ENCODE measurements around the gene CLN5.

CLN5 gene

DNA sequence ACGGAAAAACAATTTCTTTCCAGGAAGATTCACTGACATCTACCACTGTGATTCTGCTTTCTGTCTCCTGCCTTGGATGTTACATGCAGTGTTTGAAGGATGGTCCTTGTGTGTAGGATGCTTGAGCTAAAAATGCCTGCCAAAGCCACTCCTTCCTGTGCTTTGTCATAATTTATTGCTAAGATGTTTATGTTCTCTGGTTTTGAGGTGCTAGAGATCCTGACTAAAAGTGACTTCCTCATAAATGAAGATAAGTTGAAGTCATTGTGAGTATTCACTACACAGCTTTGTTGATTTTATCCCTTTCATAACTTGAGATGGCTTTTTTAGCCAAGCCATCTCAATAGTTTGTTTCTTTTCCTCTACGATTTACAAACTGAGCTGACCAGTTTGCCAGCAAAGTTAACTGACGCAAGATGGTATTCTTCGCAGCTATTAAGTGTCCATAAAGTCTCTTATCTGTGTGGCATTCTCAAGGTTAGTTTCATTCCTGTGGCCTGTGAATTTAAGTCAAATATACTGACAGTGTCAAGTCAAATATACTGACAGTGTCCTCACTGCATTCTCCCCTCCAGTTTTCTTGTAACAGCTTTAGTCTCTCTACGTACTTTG, 50.8 kb downstream of the CLN5 start:
- H3K4me1 ChIP-seq (ENCODE audit: low read length), result no peaks in the 10 kb centered on the region
- H3K27me3 ChIP-seq (ENCODE audit: low read depth, low read length), result no peaks in the 10 kb centered on the region
- H3K27ac ChIP-seq (ENCODE audit: low read length), result no peak overlapping the region
- H3K36me3 ChIP-seq (replicated peaks; ENCODE audit: low read depth, low read length), result peaks cover 26% of the 10 kb centered on the region
- TF ChIP-seq, protein P1, sequence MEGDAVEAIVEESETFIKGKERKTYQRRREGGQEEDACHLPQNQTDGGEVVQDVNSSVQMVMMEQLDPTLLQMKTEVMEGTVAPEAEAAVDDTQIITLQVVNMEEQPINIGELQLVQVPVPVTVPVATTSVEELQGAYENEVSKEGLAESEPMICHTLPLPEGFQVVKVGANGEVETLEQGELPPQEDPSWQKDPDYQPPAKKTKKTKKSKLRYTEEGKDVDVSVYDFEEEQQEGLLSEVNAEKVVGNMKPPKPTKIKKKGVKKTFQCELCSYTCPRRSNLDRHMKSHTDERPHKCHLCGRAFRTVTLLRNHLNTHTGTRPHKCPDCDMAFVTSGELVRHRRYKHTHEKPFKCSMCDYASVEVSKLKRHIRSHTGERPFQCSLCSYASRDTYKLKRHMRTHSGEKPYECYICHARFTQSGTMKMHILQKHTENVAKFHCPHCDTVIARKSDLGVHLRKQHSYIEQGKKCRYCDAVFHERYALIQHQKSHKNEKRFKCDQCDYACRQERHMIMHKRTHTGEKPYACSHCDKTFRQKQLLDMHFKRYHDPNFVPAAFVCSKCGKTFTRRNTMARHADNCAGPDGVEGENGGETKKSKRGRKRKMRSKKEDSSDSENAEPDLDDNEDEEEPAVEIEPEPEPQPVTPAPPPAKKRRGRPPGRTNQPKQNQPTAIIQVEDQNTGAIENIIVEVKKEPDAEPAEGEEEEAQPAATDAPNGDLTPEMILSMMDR (IDR thresholded peaks at IDR 0.05; ENCODE audit: low read depth, low read length), result no peak
- TF ChIP-seq EZH2phosphoT487 (IDR thresholded peaks at IDR 0.05; ENCODE audit: low read depth), result no peak
- no peaks in the 10 kb centered on the region for H3K79me2 ChIP-seq (ENCODE audit: low read length)
- H3K4me3 ChIP-seq (ENCODE audit: low read length), result no peak overlapping the region
- no peak overlapping the region for H3K9ac ChIP-seq (ENCODE audit: low read length)
- H4K20me1 ChIP-seq (ENCODE audit: insufficient read depth, low read length), result no peaks in the 10 kb centered on the region
- H3K4me2 ChIP-seq (ENCODE audit: low read length), result no peak overlapping the region
- no peaks in the 10 kb centered on the region for H3K9me3 ChIP-seq (ENCODE audit: insufficient read depth, low read length)
- no peak overlapping the region for H2AFZ ChIP-seq (ENCODE audit: low read depth, low read length)

DNA sequence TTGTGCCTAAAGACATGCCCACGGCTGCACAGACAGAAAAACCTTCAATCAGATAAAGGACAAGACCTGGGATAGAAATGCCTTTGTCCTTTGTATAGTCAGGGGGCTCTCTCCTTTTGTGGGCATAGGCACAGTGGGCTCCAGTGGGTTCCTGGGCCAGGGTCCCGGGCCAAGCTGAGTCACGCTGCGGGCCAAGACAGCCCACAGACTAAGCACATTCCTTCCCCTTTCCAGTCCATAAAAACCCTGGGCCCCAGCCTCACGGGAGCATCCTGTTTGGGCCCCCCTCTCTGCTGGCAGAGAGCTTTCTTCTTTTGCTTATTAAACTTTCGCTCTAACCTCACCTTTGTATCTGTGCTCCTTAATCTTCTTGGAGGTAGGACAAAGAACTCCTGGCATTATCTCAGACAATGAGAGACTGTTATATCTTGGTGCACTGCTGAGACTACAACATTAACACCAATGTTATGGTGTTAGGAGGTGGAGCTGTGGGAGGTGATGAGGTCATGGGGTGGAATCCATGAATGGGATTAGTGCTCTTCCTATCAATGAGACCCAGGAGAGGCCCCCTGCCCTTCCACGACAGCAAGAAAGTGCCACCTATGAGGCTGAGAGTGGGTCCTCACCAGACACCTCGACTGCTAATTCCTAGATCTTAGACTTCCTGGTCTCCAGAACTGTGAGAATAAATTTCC, 55.9 kb downstream of the CLN5 start:
- H3K27ac ChIP-seq (ENCODE audit: low read length), result no peak overlapping the region
- H3K36me3 ChIP-seq (replicated peaks; ENCODE audit: low read depth, low read length), result peaks cover 41% of the 10 kb centered on the region

DNA sequence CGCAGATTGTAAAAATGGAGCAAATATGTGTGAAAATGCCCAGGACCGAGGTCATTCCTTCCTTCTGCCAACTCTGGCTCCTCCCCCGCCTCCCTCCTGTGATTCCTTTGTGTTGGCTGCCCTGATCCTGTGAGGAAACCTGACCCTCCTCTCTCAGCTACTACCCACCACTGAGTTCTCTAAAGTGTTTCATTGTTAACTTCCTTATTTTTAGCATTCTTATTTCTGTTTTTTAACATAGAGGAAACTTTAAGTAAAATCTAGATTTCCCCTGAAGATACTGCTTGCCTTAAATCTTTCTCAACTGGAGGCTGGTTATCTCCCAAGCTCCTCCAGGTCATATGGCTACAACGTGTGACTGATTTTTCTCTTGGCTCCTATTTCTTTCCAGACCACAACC, 56.8 kb downstream of the CLN5 start:
- Histone ChIP-seq H3K79me2 (ENCODE audit: low read length) (no peaks in the 10 kb centered on the region), H3K4me1 (ENCODE audit: low read length) (peaks cover 13% of the 10 kb centered on the region), H3K27me3 (ENCODE audit: low read depth, low read length) (no peaks in the 10 kb centered on the region), H2AFZ (ENCODE audit: low read depth, low read length) (no peak overlapping the region), H3K9ac (ENCODE audit: low read length) (no peak overlapping the region), H3K36me3 (replicated peaks; ENCODE audit: low read depth, low read length) (peaks cover 46% of the 10 kb centered on the region), H3K4me2 (ENCODE audit: low read length) (no peak overlapping the region), H3K9me3 (ENCODE audit: insufficient read depth, low read length) (no peaks in the 10 kb centered on the region), H3K4me3 (ENCODE audit: low read length) (no peak overlapping the region), H3K27ac (ENCODE audit: low read length) (peak overlapping the region; percentile 20), H4K20me1 (ENCODE audit: insufficient read depth, low read length) (no peaks in the 10 kb centered on the region)
- TF ChIP-seq, protein P1 (IDR thresholded peaks at IDR 0.05; ENCODE audit: low read depth, low read length), result no peak
- TF ChIP-seq EZH2phosphoT487 (IDR thresholded peaks at IDR 0.05; ENCODE audit: low read depth), result no peak

More for the DNA sequence above, 55.9 kb downstream of the CLN5 start:
- no peak overlapping the region for H3K9ac ChIP-seq (ENCODE audit: low read length)
- peaks cover 13% of the 10 kb centered on the region for H3K4me1 ChIP-seq (ENCODE audit: low read length)
- H3K9me3 ChIP-seq (ENCODE audit: insufficient read depth, low read length), result no peaks in the 10 kb centered on the region
- no peaks in the 10 kb centered on the region for H3K79me2 ChIP-seq (ENCODE audit: low read length)
- no peaks in the 10 kb centered on the region for H3K27me3 ChIP-seq (ENCODE audit: low read depth, low read length)
- no peak overlapping the region for H3K4me3 ChIP-seq (ENCODE audit: low read length)
- H3K4me2 ChIP-seq (ENCODE audit: low read length), result no peak overlapping the region
- no peaks in the 10 kb centered on the region for H4K20me1 ChIP-seq (ENCODE audit: insufficient read depth, low read length)
- no peak overlapping the region for H2AFZ ChIP-seq (ENCODE audit: low read depth, low read length)
- no peak for TF ChIP-seq EZH2phosphoT487 (IDR thresholded peaks at IDR 0.05; ENCODE audit: low read depth)
- TF ChIP-seq, protein P1 (IDR thresholded peaks at IDR 0.05; ENCODE audit: low read depth, low read length), result no peak

DNA sequence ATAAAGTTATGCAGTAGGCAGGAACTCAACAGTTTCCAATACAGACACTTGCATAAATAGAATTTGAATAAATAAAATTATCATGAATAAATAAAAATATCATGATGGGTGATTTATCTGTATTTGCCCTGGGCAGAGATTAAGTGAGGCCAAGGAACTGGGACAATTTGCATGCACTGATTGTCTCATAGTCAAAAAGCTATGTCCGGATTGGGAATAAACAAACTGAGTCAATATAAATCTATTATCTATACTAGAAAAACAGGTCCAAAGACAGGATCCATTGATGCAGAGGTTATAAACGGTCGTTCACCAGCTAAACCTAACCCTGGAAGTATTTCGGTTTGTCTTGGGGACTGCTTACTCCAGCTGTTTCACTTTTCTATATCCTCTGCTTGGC, 61.3 kb downstream of the CLN5 start:
- no peaks in the 10 kb centered on the region for H3K27me3 ChIP-seq (ENCODE audit: low read depth, low read length)
- peaks cover 49% of the 10 kb centered on the region for H3K36me3 ChIP-seq (replicated peaks; ENCODE audit: low read depth, low read length)
- H4K20me1 ChIP-seq (ENCODE audit: insufficient read depth, low read length), result no peaks in the 10 kb centered on the region
- H3K9ac ChIP-seq (ENCODE audit: low read length), result no peak overlapping the region
- no peak overlapping the region for H2AFZ ChIP-seq (ENCODE audit: low read depth, low read length)
- no peak for TF ChIP-seq EZH2phosphoT487 (IDR thresholded peaks at IDR 0.05; ENCODE audit: low read depth)
- TF ChIP-seq, protein P1 (IDR thresholded peaks at IDR 0.05; ENCODE audit: low read depth, low read length), result no peak
- no peaks in the 10 kb centered on the region for H3K79me2 ChIP-seq (ENCODE audit: low read length)
- H3K4me1 ChIP-seq (ENCODE audit: low read length), result peaks cover 13% of the 10 kb centered on the region
- H3K9me3 ChIP-seq (ENCODE audit: insufficient read depth, low read length), result no peaks in the 10 kb centered on the region
- H3K4me3 ChIP-seq (ENCODE audit: low read length), result no peak overlapping the region
- no peak overlapping the region for H3K27ac ChIP-seq (ENCODE audit: low read length)
- no peak overlapping the region for H3K4me2 ChIP-seq (ENCODE audit: low read length)

All from OCI-LY3 (cell line).